Measurements from ENCODE around the gene PKMYT1.

The PKMYT1 gene

DNA sequence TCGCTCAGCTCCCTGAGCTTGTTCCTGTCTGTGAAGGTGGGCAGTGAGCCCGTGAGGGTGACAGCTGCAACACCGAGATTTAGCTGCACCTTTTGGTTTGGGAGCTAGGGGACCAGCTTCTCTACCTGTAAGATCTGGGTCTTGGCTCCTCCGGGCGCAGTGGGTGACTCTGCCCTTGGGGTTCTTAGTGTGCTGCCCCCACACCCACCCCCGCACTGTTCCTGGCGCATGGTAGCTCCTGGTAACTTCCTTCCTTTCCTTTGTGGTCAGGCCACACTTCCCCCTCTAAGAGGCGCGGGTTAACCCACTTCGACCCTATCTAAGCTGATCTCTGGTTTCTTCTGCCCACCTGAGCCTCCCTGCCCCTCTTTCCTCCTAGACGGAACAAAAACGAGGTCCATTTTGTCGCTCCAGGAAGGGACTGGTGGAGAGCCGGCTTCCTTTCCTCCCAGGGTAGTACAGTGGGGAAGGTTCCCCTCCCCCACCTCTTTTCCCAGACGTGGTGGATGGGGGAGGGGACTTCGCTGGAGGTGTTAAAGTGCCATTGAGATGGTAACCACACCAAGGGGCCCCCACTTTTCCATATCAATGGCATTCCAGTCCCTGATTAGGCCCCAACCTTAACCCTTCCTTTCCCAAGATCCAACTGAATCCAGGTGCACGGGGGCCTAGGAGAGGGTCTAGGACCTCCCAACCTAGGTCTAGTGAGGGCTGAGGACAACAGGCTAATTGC lies 27.9 kb upstream of the PKMYT1 start:
- DNase-seq (ENCODE audit: extremely low spot score) = no peak
- TF ChIP-seq, protein P1, sequence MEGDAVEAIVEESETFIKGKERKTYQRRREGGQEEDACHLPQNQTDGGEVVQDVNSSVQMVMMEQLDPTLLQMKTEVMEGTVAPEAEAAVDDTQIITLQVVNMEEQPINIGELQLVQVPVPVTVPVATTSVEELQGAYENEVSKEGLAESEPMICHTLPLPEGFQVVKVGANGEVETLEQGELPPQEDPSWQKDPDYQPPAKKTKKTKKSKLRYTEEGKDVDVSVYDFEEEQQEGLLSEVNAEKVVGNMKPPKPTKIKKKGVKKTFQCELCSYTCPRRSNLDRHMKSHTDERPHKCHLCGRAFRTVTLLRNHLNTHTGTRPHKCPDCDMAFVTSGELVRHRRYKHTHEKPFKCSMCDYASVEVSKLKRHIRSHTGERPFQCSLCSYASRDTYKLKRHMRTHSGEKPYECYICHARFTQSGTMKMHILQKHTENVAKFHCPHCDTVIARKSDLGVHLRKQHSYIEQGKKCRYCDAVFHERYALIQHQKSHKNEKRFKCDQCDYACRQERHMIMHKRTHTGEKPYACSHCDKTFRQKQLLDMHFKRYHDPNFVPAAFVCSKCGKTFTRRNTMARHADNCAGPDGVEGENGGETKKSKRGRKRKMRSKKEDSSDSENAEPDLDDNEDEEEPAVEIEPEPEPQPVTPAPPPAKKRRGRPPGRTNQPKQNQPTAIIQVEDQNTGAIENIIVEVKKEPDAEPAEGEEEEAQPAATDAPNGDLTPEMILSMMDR (IDR thresholded peaks at IDR 0.05; ENCODE audit: control extremely low read depth, extremely low read depth, low read depth, missing control alignments) = no peak
- CTCF ChIA-PET = interaction anchor here (1.2 to 11.8 kb wide), 4 partner anchors 18 to 122 kb away, joined by 3 to 231 read pairs (median 4); partner anchors contain the start of genes CLDN6, HCFC1R1, THOC6 and TNFRSF12A
- POLR2A ChIA-PET = no interaction called here

- no peak for DNase-seq (ENCODE audit: extremely low spot score)
- CTCF ChIA-PET = interaction anchor here (1.2 to 11.8 kb wide), 4 partner anchors 18 to 122 kb away, joined by 3 to 231 read pairs (median 4); partner anchors contain the start of genes CLDN6, HCFC1R1, THOC6 and TNFRSF12A
- TF ChIP-seq, protein P1 (IDR thresholded peaks at IDR 0.05; ENCODE audit: control extremely low read depth, extremely low read depth, low read depth, missing control alignments) = no peak
- POLR2A ChIA-PET = no interaction called here
Observed at GRCh38 chr16:3007059-3007956, 27.1 kb upstream of the PKMYT1 start.

DNA sequence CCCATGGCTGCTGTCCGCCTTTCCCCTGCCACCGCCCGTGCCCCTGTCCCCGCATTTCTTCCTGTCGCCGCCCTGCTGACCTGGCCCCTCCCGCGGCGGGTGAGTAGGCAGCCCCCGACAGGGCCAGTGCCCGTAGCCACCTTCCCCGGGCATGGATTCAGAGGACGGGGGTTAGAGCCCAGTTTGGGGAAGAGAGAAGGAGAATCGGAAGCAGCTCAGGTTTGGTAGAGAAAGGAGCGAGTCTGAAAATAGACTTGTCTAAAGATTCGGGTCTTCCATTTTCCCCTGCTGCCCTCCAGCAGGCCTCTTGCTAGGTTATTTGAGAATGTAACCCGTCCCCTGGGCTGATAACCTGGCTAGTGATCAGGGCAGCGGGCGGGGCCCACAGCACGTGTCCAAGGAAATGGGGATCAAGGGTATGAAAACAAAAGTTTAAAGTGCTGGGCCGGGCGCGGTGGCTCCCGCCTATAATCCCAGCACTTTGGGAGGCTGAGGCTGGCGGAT lies 24.6 kb upstream of the PKMYT1 start:
- TF ChIP-seq, protein P1 (IDR thresholded peaks at IDR 0.05; ENCODE audit: control extremely low read depth, extremely low read depth, low read depth, missing control alignments) = no peak
- POLR2A ChIA-PET = no interaction called here

DNA sequence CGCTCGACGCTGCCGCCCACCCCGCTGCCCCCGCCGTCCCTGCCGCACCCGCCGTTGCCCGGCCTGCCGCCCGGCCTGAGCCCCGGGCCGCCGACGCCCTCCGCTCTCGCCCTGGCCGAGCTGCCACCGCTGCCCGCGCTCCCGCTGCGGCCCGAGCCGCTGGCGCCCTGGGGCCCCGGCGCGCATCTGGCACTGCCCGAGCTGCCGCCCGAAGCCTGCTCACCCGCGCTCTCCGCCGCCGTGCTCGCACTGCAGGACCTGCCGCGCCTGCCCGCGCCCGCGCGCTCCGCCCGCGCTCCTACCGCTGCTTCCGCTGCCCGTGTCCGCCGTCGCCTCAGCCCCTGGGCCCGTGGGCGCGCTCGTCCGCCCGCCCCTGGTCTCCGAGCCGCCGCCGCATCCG lies 24.1 kb upstream of the PKMYT1 start:
- ChIA-PET CTCF (interaction anchor here (0.6 to 11.8 kb wide), 6 partner anchors 10 to 126 kb away, joined by 3 to 231 read pairs (median 4); partner anchors contain the start of genes CLDN6, HCFC1R1, THOC6 and TNFRSF12A), POLR2A (interaction anchor here (0.6 kb wide), 1 partner anchor 24 kb away, joined by 4 read pairs; no protein-coding TSS in a partner anchor)
- TF ChIP-seq, protein P1 (IDR thresholded peaks at IDR 0.05; ENCODE audit: control extremely low read depth, extremely low read depth, low read depth, missing control alignments) = no peak
- no peak for DNase-seq (ENCODE audit: extremely low spot score)

More for the DNA sequence above, 24.6 kb upstream of the PKMYT1 start:
- DNase-seq (ENCODE audit: extremely low spot score) = no peak
- CTCF ChIA-PET = interaction anchor here (1.3 to 11.8 kb wide), 3 partner anchors 21 to 124 kb away, joined by 4 to 231 read pairs (median 5); partner anchors contain the start of genes CLDN6, HCFC1R1, THOC6 and TNFRSF12A

DNA sequence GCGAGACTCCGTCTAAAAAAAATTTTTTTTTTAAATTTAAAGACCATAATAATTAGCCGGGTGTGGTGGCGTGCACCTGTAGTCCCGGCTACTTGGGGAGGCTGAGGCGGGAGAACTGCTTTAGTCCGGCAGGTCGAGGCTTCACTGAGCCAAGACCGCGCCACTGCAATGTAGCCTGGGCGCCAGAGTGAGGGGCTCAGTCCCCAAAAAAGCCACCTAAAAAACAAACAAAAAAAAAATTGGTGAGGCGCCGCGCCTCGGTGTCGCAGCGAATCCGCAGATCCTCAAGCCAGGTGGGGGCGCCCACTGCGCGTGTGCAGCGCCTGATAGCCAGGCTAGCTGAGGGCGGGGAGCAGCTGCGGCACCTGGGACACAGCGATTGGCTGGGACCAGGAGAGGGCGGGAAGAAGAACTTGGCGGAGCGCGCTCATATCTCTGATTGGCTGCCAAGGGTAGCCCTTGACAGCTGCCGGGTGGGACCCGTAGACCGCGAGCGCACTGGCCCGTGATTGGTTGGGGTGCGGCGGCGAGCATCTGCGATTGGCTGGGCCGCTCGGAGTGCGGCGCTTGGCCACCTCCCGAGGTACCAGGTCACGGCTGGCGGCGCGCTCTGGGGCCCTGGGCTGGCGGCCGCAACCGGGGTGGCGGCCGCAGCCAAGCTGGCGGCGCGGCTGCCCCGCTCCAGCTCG lies 23.5 kb upstream of the PKMYT1 start:
- TF ChIP-seq, protein P1 (IDR thresholded peaks at IDR 0.05; ENCODE audit: control extremely low read depth, extremely low read depth, low read depth, missing control alignments) = peak; percentile 73
- ChIA-PET CTCF (interaction anchor here (0.6 to 11.8 kb wide), 6 partner anchors 9 to 126 kb away, joined by 3 to 231 read pairs (median 4); partner anchors contain the start of genes CLDN6, HCFC1R1, THOC6 and TNFRSF12A), POLR2A (interaction anchor here (0.6 kb wide), 1 partner anchor 25 kb away, joined by 4 read pairs; no protein-coding TSS in a partner anchor)
- peak; percentile 99 for DNase-seq (ENCODE audit: extremely low spot score)
